CD4-positive, alpha-beta T cell treated with Interleukin-2 at 100 ng/mL for 4 hours (primary cell): ENCODE data around the gene NNMT.
"Not testable (repeated sequence)": the region's sequence is repeated elsewhere in the genome, so short reads cannot be mapped to it uniquely, and the experiment has no call there.

Experiments
- DNase-seq: peaks from one replicate; pipeline ENCODE4 v3.0.0-alpha.2; 2020; ENCODE audit warnings: low spot score

Gene NNMT

GRCh38 chr11:114310095-114310494, 13.9 kb downstream of the NNMT start:
- no peak for DNase-seq

- DNase-seq, result no peak
Measured at GRCh38 chr11:114311946-114312345, 15.7 kb downstream of the NNMT start.

DNA sequence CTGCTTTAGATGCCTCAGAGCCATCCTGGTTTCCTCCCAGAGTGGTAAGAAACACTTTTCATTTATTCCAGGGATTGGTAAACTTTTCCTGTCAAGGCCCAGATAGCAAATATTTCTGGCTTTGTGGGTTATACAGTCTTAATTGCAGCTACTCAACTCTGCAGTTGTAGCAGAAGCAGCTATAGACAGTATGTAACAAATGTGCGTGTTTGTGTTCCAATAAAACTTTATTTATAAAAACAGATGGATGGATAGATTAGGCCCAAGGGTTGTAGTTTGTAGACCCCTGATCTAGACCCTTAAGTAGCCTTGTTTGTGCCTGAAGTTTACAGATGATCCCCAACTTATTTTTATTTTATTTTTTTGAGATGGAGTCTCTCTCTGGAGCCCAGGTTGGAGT, 17.9 kb downstream of the NNMT start:
- DNase-seq, result no peak

GRCh38 chr11:114315749-114316368, 19.7 kb downstream of the NNMT start:
- no peak for DNase-seq

DNA sequence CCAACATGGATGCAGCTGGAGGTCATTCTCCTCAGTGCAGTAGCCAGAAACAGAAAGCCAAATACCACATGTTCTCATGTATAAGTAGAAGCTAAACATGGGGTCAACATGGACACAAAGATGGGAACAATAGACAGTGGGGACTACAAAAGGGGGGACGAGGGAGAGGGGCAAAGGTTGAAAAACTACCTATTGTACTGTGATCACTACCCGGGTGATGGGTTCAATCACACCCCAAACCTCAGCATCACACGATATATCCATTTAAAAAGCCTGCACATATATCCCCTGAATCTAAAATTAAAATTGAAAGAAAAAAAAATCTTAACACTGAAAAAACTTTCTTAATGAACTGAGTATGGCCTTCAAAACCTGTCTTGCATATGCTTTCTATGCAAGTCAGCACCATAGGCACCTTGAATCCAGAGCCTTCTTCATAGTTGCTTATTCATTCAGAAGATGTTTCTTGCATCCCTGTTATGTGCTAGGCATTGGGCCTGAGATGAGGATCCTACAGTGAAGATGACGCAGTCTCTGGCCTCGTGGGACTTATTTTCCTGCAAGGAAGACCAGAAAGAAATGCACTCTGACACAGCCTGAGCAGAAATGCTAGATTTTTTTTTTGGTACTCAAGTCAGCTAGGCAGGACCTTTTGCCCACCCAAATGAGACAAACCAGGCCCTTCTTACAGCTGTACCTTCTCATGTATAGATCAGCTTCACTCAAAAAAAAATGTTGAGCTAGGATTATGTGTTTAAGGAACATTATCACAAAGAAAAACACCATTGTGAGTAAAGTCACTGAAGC, 21.0 kb downstream of the NNMT start:
- DNase-seq, result no peak

- DNase-seq, result no peak
Measured at GRCh38 chr11:114317787-114318137, 21.6 kb downstream of the NNMT start.

DNA sequence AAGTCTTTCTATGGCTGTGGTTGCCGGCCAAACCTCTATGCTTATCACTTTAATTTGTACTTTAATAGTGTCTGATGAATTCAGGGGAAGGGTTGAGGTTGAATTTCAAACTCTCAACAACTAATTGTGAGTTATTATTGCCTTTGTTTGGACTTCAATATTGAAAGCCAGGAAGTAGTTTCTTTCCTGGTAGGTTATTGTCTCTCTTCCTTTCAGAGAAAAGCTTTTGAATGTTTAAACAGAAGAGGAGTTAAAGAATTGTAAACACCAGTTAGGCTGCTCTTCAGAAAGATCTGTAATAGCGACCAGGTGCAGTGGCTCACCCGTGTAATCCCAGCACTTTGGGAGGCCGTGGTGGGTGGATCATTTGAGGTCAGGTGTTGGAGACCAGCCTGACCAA, 22.2 kb downstream of the NNMT start:
- DNase-seq, result no peak

- no peak for DNase-seq
Measured at GRCh38 chr11:114319716-114320328, 23.6 kb downstream of the NNMT start.

GRCh38 chr11:114321621-114322257, 25.5 kb downstream of the NNMT start:
- no peak for DNase-seq

GRCh38 chr11:114322934-114323333, 26.7 kb downstream of the NNMT start:
- DNase-seq, result no peak

DNA sequence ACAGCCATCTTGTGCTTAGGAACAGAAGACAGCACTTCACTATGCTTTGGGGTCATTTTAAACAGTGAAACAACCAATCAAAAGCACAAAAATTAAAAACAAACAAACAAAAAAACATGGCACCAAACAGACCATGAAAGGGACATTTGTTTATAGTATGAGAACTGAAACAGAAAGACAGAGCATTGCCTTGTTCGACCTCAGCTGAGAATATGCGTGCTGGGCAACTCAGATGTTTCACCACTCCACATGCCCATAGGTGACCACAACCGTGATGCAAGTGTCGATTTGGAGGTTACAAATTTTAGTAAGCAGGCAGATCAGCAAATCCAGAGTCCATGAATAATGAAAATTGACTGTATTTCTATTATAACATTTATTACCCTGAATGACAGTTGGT, 30.0 kb downstream of the NNMT start:
- DNase-seq, result no peak

DNA sequence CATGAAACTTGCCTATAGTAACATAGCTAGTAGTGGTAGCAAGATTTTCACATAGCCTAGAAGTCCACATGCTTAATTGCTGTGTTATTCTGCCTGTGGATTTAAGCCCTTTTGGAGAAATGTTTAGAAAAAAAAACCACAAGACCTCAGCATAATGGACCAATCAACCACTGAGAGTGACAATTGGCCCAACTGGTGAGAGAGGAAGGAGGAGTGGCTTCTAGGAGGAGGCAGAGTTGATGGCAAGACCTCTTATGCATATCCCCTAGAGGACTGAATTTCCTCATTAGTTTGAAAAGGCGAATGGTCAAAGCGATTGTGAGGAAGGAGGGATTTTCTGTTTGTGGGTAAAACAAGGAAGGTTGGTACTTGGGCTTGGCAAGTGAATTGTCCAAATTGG, 30.6 kb downstream of the NNMT start:
- DNase-seq, result no peak

GRCh38 chr11:114330373-114330772, 34.2 kb downstream of the NNMT start:
- no peak for DNase-seq

DNA sequence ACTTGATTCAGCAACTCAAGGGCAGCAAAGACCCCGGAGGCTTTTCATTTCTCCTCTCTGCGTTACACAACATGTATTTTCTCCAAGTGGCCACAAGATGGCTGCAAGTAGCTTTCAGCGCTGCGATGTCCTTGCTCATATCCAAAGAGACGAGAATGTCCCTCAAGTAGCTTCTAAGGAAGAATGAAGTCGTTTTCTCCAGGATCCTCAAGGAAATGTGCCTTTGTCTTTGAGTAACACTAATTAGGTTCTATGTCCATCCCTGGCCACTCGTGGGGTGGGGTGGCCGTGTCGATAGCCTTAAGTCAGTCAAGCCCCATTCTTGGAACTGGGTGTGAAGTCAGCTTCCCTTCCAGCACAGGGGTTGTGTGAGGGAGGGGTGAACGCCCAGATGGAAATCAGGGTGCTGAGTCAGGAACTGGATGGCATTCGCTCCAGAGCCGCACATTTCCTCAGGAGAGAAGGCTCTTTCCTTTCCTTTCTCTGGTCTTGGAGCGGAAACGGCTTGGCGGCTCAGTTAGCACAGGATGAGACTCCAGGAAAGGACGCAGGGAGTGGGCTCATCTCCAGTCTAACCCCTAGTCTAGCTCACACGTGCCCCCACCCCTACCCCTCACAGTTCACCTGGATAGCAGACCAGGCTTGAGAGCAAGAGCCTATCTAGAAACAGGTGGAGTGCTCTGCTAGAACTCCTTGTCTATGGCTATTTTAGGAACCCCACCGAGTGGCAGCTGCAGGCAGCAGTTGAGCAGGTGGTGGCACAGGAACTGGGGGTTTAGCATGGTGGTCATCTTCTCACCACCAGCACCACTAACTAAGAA, 44.3 kb downstream of the NNMT start:
- DNase-seq, result peak; percentile 38

GRCh38 chr11:114341667-114342066, 45.5 kb downstream of the NNMT start:
- DNase-seq, result not testable (repeated sequence)

- DNase-seq, result no peak
Measured at GRCh38 chr11:114342476-114342875, 46.3 kb downstream of the NNMT start.

DNA sequence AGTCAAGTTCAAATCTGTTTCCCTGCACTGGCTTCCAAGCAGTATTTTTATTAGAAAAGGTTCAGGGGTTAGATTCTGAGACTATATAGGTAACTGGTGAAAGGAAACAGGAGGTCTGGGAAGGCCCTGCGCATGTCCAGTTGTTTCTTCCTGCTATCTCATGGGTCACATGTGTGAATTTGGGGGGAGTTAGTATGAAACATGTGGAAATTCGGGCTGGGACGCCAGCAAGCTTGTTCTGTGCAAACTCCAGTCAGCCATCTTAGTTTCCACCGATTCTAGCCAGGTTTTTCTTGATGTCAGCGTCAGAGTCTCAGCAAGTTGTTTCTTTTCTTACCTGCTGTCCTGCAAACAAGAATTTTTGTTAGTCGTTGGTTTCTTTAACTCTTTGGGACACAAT, 46.8 kb downstream of the NNMT start:
- DNase-seq, result no peak

DNA sequence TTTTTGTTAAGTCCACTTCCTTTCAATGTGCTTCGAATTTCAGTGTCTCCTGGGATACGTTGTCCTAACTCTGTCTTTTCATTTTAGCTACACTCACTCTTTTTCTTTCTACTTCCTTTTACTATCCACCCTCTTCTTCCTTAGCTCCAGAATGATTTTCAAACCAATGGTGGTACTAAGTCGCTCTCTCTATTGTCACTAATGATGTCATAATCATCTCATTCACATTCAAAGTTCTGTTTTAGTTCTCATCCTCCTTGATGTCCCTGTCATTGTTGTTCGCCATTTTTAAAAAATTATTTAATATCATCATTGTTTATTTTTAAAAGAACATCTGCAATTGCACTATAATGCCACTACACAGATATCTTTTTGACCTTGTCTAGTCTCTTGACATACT, 47.3 kb downstream of the NNMT start:
- no peak for DNase-seq

- no peak for DNase-seq
Measured at GRCh38 chr11:114344494-114344893, 48.3 kb downstream of the NNMT start.

- DNase-seq, result no peak
Measured at GRCh38 chr11:114345575-114346222, 49.5 kb downstream of the NNMT start.

GRCh38 chr11:114346709-114347141, 50.5 kb downstream of the NNMT start:
- DNase-seq, result peak; percentile 17
